ENCODE measurements around the gene ORMDL2. TPM values are rescaled to one million over a fixed set of nuclear protein-coding genes. Genes with fewer than 3 reads are reported as not detected.
A peak's percentile ranks its signal among the peaks of the same experiment; 100 is the strongest.

Gene ORMDL2
- total RNA-seq, 4 donors from 2014 or later: 17.7 to 39.2 (median 23.4) TPM

- no peak overlapping the region for H3K27ac ChIP-seq
- peaks cover 34 to 36% of the 10 kb centered on the region in 2 donors for H3K36me3 ChIP-seq
- intact Hi-C loops (cut with DNase I): no loop called here
- WGBS, 2 donors: 94 to 96% methylated on average over 4 of the region's 4 CpGs
- peaks cover 26 to 36% of the 10 kb centered on the region in 2 donors for H3K4me1 ChIP-seq
- no peaks in the 10 kb centered on the region for H3K9me3 ChIP-seq
- H3K4me3 ChIP-seq (replicated peaks in 1 of 3): no peak overlapping the region
- H3K27me3 ChIP-seq: no peaks in the 10 kb centered on the region
- no peak for DNase-seq
- TF ChIP-seq POLR2A (IDR thresholded peaks at IDR 0.05) (no peak), CTCF (IDR thresholded peaks at IDR 0.05) (no peak)
Observed at GRCh38 chr12:55823419-55823818, 5.6 kb downstream of the ORMDL2 start.

GRCh38 chr12:55824726-55825125, 6.9 kb downstream of the ORMDL2 start:
- Histone ChIP-seq H3K4me3 (replicated peaks in 1 of 3) (no peak overlapping the region), H3K27ac (no peak overlapping the region), H3K4me1 (peaks cover 32 to 33% of the 10 kb centered on the region in 2 donors), H3K27me3 (no peaks in the 10 kb centered on the region), H3K9me3 (no peaks in the 10 kb centered on the region), H3K36me3 (peaks cover 29 to 34% of the 10 kb centered on the region in 2 donors)
- DNase-seq: no peak
- WGBS, 2 donors: 84 to 85% methylated on average over 5 of the region's 5 CpGs
- no peak for TF ChIP-seq POLR2A (IDR thresholded peaks at IDR 0.05)
- TF ChIP-seq CTCF (IDR thresholded peaks at IDR 0.05): no peak
- intact Hi-C loops (cut with DNase I): no loop called here

- H3K27ac ChIP-seq: peak overlapping the region in 1 of 3 donors; percentile 77
- H3K36me3 ChIP-seq: peaks cover 1 to 5% of the 10 kb centered on the region in 2 donors
- no peak overlapping the region for H3K4me3 ChIP-seq (replicated peaks in 1 of 3)
- H3K9me3 ChIP-seq: no peaks in the 10 kb centered on the region
- WGBS, 2 donors: 87 to 88% methylated on average over 15 of the region's 15 CpGs
- H3K27me3 ChIP-seq: no peaks in the 10 kb centered on the region
- intact Hi-C loops (cut with DNase I): no loop called here
- no peak for DNase-seq
- H3K4me1 ChIP-seq: peaks cover 42 to 48% of the 10 kb centered on the region in 2 donors
- TF ChIP-seq CTCF (IDR thresholded peaks at IDR 0.05): no peak
- TF ChIP-seq POLR2A (IDR thresholded peaks at IDR 0.05): no peak
Observed at GRCh38 chr12:55827806-55828205, 10.0 kb downstream of the ORMDL2 start.

GRCh38 chr12:55828357-55828756, 10.5 kb downstream of the ORMDL2 start:
- peaks cover 42 to 48% of the 10 kb centered on the region in 2 donors for H3K4me1 ChIP-seq
- no peaks in the 10 kb centered on the region for H3K27me3 ChIP-seq
- no peak for TF ChIP-seq CTCF (IDR thresholded peaks at IDR 0.05)
- WGBS, 2 donors: 91% methylated on average over 5 of the region's 5 CpGs
- H3K9me3 ChIP-seq: no peaks in the 10 kb centered on the region
- no peak for DNase-seq
- intact Hi-C loops (cut with DNase I): no loop called here
- no peak overlapping the region for H3K4me3 ChIP-seq (replicated peaks in 1 of 3)
- H3K36me3 ChIP-seq: no peaks in the 10 kb centered on the region
- H3K27ac ChIP-seq: peak overlapping the region in 2 of 3 donors; percentile 77 to 91

- Histone ChIP-seq H3K9me3 (no peaks in the 10 kb centered on the region), H3K36me3 (no peaks in the 10 kb centered on the region), H3K27me3 (no peaks in the 10 kb centered on the region), H3K27ac (peak overlapping the region; percentile 88 to 91 (median 90)), H3K4me1 (peaks cover 42 to 48% of the 10 kb centered on the region in 2 donors), H3K4me3 (replicated peaks in 1 of 3) (peak overlapping the region; percentile 30 to 93 (median 71))
- 0 to 2% methylated on average over 25 to 37 of the region's 37 CpGs for WGBS, 2 donors
- intact Hi-C loops (cut with DNase I): loop anchor here (5.0 kb wide), 1 partner anchor 107 kb away; no protein-coding TSS in a partner anchor
- TF ChIP-seq POLR2A (IDR thresholded peaks at IDR 0.05): no peak
- no peak for TF ChIP-seq CTCF (IDR thresholded peaks at IDR 0.05)
- peak; percentile 70 to 73 for DNase-seq
Observed at GRCh38 chr12:55829967-55830600, 12.2 kb downstream of the ORMDL2 start.

All from thyroid gland (tissue), 4 donors.